HG03432 (cell line): ENCODE measurements around the gene RETN.
A peak's percentile ranks its signal among the peaks of the same experiment; 100 is the strongest.

Experiments used
- ATAC-seq: cut with Tn5 transposase; IDR thresholded peaks from one replicate; pipeline ENCODE4 v1.9.1; 2021; ENCODE audit warnings: mild to moderate bottlenecking, moderate library complexity; ENCODE audit not compliant: unreplicated experiment

RETN gene

GRCh38 chr19:7705387-7706187, 36.7 kb downstream of the RETN start:
- peak; percentile 47 for ATAC-seq

- ATAC-seq: no peak
Measured at GRCh38 chr19:7706188-7706954, 37.5 kb downstream of the RETN start.

- no peak for ATAC-seq
Measured at GRCh38 chr19:7706955-7707456, 38.2 kb downstream of the RETN start.

- ATAC-seq: no peak
Measured at GRCh38 chr19:7709932-7710460, 41.1 kb downstream of the RETN start.

GRCh38 chr19:7710616-7711015, 41.8 kb downstream of the RETN start:
- ATAC-seq: no peak

GRCh38 chr19:7715671-7716070, 46.8 kb downstream of the RETN start:
- ATAC-seq: no peak

- ATAC-seq: no peak
Measured at GRCh38 chr19:7716762-7717161, 47.9 kb downstream of the RETN start.

- ATAC-seq: no peak
Measured at GRCh38 chr19:7718668-7719067, 49.8 kb downstream of the RETN start.
